Keratinocyte (primary cell): ENCODE measurements around the gene ARMC3. TPM values are rescaled to one million over a fixed set of nuclear protein-coding genes. Genes with fewer than 3 reads are reported as not detected.
A peak's percentile ranks its signal among the peaks of the same experiment; 100 is the strongest.

Experiments
- DNase-seq: peaks from one replicate; pipeline ENCODE4 v3.0.0-alpha.2; 2011; ENCODE audit warnings: low read depth, missing footprints, low spot score
- FAIRE-seq: peaks from 2 replicates; lab custom pipeline; 2011; peaks lifted over from hg19 to GRCh38; lab: Jason Lieb, UNC
- H2AFZ ChIP-seq: 2 replicates; pipeline ENCODE4 v1.6.0; 2012; ENCODE audit warnings: low read length, control low read depth, inconsistent platforms; ENCODE audit not compliant: control insufficient read depth
- H3K27ac ChIP-seq: 2 replicates; pipeline ENCODE4 v1.5.1; 2011; ENCODE audit warnings: low read length; ENCODE audit not compliant: control insufficient read depth, insufficient read depth
- H3K27me3 ChIP-seq: 3 replicates; pipeline ENCODE4 v1.6.0; 2011; ENCODE audit warnings: low read length; ENCODE audit not compliant: control insufficient read depth, insufficient read depth; ENCODE audit errors: extremely low read depth
- H3K36me3 ChIP-seq, 2 experiments: 2 replicates in 1 of 2; 3 replicates in 1 of 2; pipeline ENCODE4 v1.5.1; 2011; ENCODE audit warnings: low read length in 2 of 2, mild to moderate bottlenecking in 1 of 2; ENCODE audit not compliant: control insufficient read depth in 2 of 2, insufficient read depth in 2 of 2; ENCODE audit errors: extremely low read depth in 1 of 2
- H3K4me1 ChIP-seq: 3 replicates; pipeline ENCODE4 v1.5.1; 2011; ENCODE audit warnings: low read length; ENCODE audit not compliant: control insufficient read depth, insufficient read depth; ENCODE audit errors: extremely low read depth
- H3K4me2 ChIP-seq: 3 replicates; pipeline ENCODE4 v1.6.0; 2011; ENCODE audit warnings: low read depth, low read length; ENCODE audit not compliant: control insufficient read depth, insufficient read depth; ENCODE audit errors: extremely low read depth
- H3K4me3 ChIP-seq, 3 experiments: fragments of 200-600 bp in 1 of 3; sonication (generic) in 1 of 3; 2 replicates in 2 of 3; 3 replicates in 1 of 3; pipeline ENCODE4 v1.5.1; 2011 to 2016; ENCODE audit warnings: low read length in 3 of 3, mild to moderate bottlenecking in 3 of 3, control low read depth in 2 of 3, inconsistent platforms in 1 of 3, low read depth in 1 of 3, mixed read lengths in 1 of 3, mixed run types in 1 of 3, moderate library complexity in 1 of 3; ENCODE audit not compliant: control insufficient read depth in 2 of 3, insufficient read depth in 2 of 3; ENCODE audit errors: extremely low read depth in 1 of 3
- H3K79me2 ChIP-seq: 2 replicates; pipeline ENCODE4 v1.6.0; 2012; ENCODE audit warnings: low read length; ENCODE audit not compliant: control insufficient read depth, insufficient read depth
- H3K9ac ChIP-seq: 3 replicates; pipeline ENCODE4 v1.6.0; 2011; ENCODE audit warnings: low read length; ENCODE audit not compliant: control insufficient read depth, insufficient read depth; ENCODE audit errors: extremely low read depth
- H3K9me1 ChIP-seq: 3 replicates; pipeline ENCODE4 v1.6.0; 2011; ENCODE audit warnings: low read length; ENCODE audit not compliant: control insufficient read depth, insufficient read depth; ENCODE audit errors: extremely low read depth
- H3K9me3 ChIP-seq: 2 replicates; pipeline ENCODE4 v1.5.1; 2012; ENCODE audit warnings: low read depth, low read length; ENCODE audit not compliant: control insufficient read depth
- H4K20me1 ChIP-seq: 3 replicates; pipeline ENCODE4 v1.6.0; 2011; ENCODE audit warnings: low read length; ENCODE audit not compliant: control insufficient read depth, insufficient read depth; ENCODE audit errors: extremely low read depth
- CTCF ChIP-seq, 3 experiments: IDR thresholded peaks in 1 of 3; conservative IDR thresholded peaks in 1 of 3; optimal IDR thresholded peaks in 1 of 3; 2 replicates in 2 of 3; 3 replicates in 1 of 3; pipeline versions ENCODE3 to v1.5.1; 2011; ENCODE audit warnings: low read length in 3 of 3, mild to moderate bottlenecking in 3 of 3, moderate library complexity in 2 of 3, control low read depth in 1 of 3, inconsistent platforms in 1 of 3; ENCODE audit not compliant: insufficient read depth in 2 of 3; ENCODE audit errors: extremely low read depth in 1 of 3
- EZH2 ChIP-seq: IDR thresholded peaks from one replicate; pipeline ENCODE4 v1.6.1; 2012; ENCODE audit warnings: inconsistent platforms, mild to moderate bottlenecking, low read length, moderate library complexity
- dilution Hi-C: fragments of 300-500 bp; cut with MboI; formaldehyde crosslinking; loops from one replicate; pipeline ENCODE4 v1.7.0; 2020; ENCODE audit warnings: low sequenced_read_pairs; ENCODE audit not compliant: extremely low pct_ligation_motif_present
- polyA plus RNA-seq, 5 experiments: library from polyadenylated mRNA; depleted of rRNA in 3 of 5; stranded (reverse) in 3 of 5; stranded (forward) in 1 of 5; unstranded in 1 of 5; fragments of >200 nt; gene quantifications; 1 replicate in 1 of 5; 2 replicates in 3 of 5; 3 replicates in 1 of 5; pipeline versions ENCODE4 v1.2.1 to v1.2.3, GENCODE V29; 2011 to 2012; ENCODE audit warnings: missing spikeins in 2 of 5, low read depth in 1 of 5, low replicate concordance in 1 of 5

Gene ARMC3
- polyA plus RNA-seq, 1 donor (not counting 4 experiments of a cell fraction or from before 2014, with no cell fraction given) = not detected

- FAIRE-seq (no peak), DNase-seq (no peak)
- Histone ChIP-seq H3K4me2 (no peak overlapping the region), H2AFZ (no peak overlapping the region), H3K27me3 (peaks cover 8% of the 10 kb centered on the region), H3K27ac (no peak overlapping the region), H3K4me3 (no peak overlapping the region), H3K9me1 (no peaks in the 10 kb centered on the region), H3K9ac (no peak overlapping the region), H3K9me3 (no peaks in the 10 kb centered on the region), H3K36me3 (no peaks in the 10 kb centered on the region), H4K20me1 (no peaks in the 10 kb centered on the region), H3K4me1 (no peaks in the 10 kb centered on the region), H3K79me2 (no peaks in the 10 kb centered on the region)
- peak in 1 of 3 experiments; percentile 25 for TF ChIP-seq CTCF (optimal IDR thresholded peaks at IDR 0.05 in 1 of 3, IDR thresholded peaks at IDR 0.05 in 1 of 3, conservative IDR thresholded peaks at IDR 0.05 in 1 of 3; ENCODE audit: extremely low read depth in 1 of 3, insufficient read depth in 2 of 3, low read length in 3 of 3)
- TF ChIP-seq EZH2 = no peak
- dilution Hi-C loops = no loop called here
Measured at GRCh38 chr10:22986771-22987542, 59.1 kb downstream of the ARMC3 start.

DNA sequence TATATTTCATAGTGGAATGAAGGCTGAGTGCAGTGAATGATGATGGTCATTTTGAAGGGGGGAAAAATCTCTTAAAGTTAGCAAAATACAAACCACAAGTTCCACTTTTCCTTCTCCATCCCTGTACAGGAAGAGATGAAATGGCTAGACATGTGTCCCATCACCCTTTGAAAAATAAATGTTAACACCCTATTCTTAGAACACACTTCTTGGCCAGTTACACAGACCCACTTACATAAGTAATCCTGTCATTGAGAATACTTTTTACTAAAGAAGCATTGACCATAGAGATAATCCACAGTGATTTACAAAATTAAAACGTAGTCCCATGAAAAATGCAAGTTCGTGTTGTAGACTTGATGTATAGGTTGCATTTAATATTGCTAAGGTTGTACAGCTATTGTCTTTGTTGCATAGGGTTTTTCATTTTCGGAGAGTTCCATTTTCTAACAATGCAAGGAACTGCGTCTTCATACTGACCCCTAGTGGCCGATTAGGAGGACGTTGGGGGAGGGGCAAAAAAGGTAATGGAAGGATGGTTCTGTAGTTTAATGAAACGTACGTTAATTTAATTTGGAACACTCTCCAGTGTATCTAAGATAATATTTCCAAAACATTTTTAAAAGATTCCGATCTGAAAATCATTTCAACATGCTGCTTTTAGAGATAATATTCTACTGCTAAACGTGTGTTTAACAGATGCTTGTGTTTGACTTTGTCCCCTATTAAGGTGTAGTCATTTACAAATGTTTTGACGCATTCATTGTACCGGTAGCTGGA lies 60.9 kb downstream of the ARMC3 start:
- peak; percentile 9 for DNase-seq
- peak overlapping the region; percentile 22 for H3K4me2 ChIP-seq
- no peaks in the 10 kb centered on the region for H3K9me1 ChIP-seq
- no peaks in the 10 kb centered on the region for H3K9me3 ChIP-seq
- H3K9ac ChIP-seq = no peak overlapping the region
- no peak overlapping the region for H2AFZ ChIP-seq
- peaks cover 8% of the 10 kb centered on the region for H3K27me3 ChIP-seq
- no peaks in the 10 kb centered on the region for H3K4me1 ChIP-seq
- dilution Hi-C loops = no loop called here
- TF ChIP-seq CTCF (optimal IDR thresholded peaks at IDR 0.05 in 1 of 3, IDR thresholded peaks at IDR 0.05 in 1 of 3, conservative IDR thresholded peaks at IDR 0.05 in 1 of 3; ENCODE audit: extremely low read depth in 1 of 3, insufficient read depth in 2 of 3, low read length in 3 of 3) = peak; percentile 73 to 81 (median 78)
- no peak for TF ChIP-seq EZH2
- H3K4me3 ChIP-seq = no peak overlapping the region
- H4K20me1 ChIP-seq = no peaks in the 10 kb centered on the region
- H3K36me3 ChIP-seq = no peaks in the 10 kb centered on the region
- no peaks in the 10 kb centered on the region for H3K79me2 ChIP-seq
- no peak overlapping the region for H3K27ac ChIP-seq
- FAIRE-seq = peak; percentile 67
